ENCODE data around the gene MOGAT1.
"Not testable (repeated sequence)": the region's sequence is repeated elsewhere in the genome, so short reads cannot be mapped to it uniquely, and the experiment has no call there.

MOGAT1 gene

DNA sequence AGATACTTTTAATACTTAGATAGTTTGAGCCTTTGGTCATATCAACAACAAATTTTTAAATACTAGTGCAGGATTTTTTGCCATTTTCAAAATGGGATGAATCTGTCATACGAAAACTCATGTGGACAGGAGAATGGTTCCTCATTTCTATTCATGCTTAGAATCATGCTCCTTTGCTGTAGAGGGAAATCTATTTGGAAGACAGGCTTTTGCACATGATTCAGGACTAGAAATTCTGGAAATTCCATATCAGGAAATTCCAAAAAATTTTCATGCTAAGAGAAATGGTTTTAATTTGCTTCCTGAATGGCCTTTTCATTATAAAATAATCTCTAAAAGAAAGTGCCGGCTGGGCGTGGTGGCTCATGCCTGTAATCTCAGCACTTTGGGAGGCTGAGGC, 39.3 kb downstream of the MOGAT1 start:
- H3K4me1 ChIP-seq (ENCODE audit: insufficient read depth, low read length) = peaks cover 6% of the 10 kb centered on the region; the same call in 1 of the 2 replicates
- H3K9me3 ChIP-seq (ENCODE audit: control insufficient read depth, insufficient read depth, low read length) = no peaks in the 10 kb centered on the region
- H3K9ac ChIP-seq (ENCODE audit: low read depth, low read length) = no peak overlapping the region
- H3K36me3 ChIP-seq (ENCODE audit: insufficient read depth, low read length) = no peaks in the 10 kb centered on the region

DNA sequence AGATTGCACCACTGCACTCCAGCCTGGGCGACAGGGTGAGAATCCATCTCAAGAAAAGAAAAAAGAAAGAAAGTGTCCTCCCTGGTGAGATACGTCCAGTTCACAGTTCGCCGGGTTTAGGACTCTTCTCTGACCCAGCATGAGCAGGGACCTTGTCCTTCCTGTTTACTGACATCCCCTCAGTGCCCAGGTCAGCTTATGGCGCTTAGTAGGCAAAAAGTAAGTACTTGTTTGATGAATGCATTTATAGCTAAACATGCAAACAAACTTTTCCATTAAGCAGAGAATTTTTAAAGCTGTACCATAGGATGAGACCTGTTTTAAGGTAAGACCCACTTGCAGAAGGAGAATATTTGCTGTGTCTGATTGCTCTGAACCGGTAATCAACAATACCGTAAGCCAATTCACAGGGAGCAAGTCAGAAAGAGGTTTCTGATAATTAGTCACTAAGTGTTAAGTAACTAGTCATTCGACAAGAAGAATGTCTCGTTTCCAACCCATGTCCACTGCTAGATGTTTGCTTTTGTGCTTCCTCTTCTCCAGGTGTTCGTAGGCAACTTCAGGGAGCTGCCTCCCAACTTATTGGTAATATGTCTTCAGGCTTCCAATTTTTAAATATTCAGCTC, 40.0 kb downstream of the MOGAT1 start:
- no peaks in the 10 kb centered on the region for H3K9me3 ChIP-seq (ENCODE audit: control insufficient read depth, insufficient read depth, low read length)
- no peak overlapping the region for H3K9ac ChIP-seq (ENCODE audit: low read depth, low read length)
- no peaks in the 10 kb centered on the region for H3K36me3 ChIP-seq (ENCODE audit: insufficient read depth, low read length)
- H3K4me1 ChIP-seq (ENCODE audit: insufficient read depth, low read length) = peaks cover 6% of the 10 kb centered on the region; the same call in 1 of the 2 replicates

DNA sequence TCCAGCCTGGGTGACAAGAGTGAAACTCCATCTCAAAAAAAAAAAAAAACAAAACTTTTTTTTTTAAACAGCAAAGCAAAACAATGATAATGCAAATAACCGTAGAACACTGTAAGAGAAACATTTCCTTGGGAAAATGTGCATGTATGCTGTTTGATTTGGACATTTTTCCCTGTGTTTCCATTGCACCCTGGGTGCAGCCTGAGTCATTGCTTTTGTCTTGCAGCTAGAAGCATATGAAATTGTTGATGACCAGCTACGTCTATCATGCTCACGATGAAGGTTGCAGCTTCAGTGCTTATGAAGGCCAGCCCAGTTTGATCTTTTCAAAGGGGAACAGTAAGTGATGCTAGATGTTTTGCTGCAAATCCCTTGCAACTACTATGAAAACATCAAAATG, 41.5 kb downstream of the MOGAT1 start:
- Histone ChIP-seq H3K9me3 (ENCODE audit: control insufficient read depth, insufficient read depth, low read length) (no peaks in the 10 kb centered on the region), H3K4me1 (ENCODE audit: insufficient read depth, low read length) (peaks cover 6% of the 10 kb centered on the region; the same call in 1 of the 2 replicates), H3K36me3 (ENCODE audit: insufficient read depth, low read length) (no peaks in the 10 kb centered on the region), H3K9ac (ENCODE audit: low read depth, low read length) (no peak overlapping the region)

DNA sequence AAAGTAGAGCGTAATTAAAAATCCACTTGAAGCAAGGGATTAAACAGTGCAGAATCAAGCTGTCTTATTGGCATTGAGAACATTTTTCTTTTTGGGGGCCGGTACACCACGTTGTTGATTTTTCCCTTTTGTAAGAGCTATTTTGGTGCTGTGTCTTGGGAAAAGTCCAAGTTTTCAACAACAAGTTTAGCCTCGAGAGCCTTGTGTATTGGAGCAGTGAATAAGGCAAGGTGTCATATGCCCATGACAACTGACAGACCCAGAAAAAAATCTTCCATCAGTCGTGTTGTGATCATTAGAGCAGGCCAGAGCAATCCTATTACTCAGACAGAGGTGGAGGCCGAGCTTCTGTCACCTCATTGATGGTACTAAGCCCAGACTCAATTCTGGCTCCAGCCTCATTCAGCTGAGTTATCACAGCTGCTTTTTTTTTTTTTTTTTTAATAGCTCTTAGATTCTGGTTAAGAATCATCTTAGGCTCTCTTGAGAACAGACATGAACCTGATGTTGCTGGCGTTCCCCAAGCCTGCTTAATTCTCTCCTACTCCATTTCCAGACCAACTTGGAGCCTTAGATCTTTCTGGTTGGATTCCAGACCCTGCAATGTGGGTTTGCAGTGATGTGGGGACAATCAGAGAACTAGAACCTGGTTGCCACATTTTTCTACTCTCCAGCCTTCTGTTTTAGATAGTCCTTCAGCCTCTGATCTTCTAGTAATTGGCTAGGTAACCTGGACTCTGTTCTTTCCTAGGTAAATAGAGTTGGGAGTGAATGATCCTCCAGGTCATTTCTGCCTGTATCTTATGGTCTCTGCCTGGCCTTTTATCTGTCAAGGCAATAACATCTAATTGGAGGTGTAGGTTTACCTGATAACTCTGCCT, 43.1 kb downstream of the MOGAT1 start:
- Histone ChIP-seq H3K9me3 (ENCODE audit: control insufficient read depth, insufficient read depth, low read length) (peaks cover 2% of the 10 kb centered on the region; the same call in 1 of the 2 replicates), H3K9ac (ENCODE audit: low read depth, low read length) (no peak overlapping the region), H3K36me3 (ENCODE audit: insufficient read depth, low read length) (no peaks in the 10 kb centered on the region), H3K4me1 (ENCODE audit: insufficient read depth, low read length) (no peaks in the 10 kb centered on the region; the same call in 1 of the 2 replicates)

DNA sequence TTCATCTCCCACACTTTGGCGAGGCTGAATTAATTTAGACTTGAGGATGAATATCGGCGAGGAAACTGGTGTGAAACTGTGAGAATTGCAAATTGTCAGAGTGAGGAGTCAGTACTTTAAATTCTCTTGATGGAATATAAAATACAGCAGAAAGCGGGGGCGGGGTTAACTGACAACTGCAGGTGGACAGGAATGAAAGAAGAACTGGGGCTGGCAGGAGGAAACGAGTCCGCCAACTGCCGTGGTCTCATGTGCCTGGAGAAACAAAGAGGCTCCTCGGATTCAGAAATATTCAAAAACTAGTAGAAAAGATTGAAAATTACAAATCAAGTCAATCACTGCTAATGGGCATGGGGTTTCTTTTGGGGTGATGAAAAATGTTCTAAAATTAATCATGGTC, 44.3 kb downstream of the MOGAT1 start:
- Histone ChIP-seq H3K36me3 (ENCODE audit: insufficient read depth, low read length) (no peaks in the 10 kb centered on the region), H3K9ac (ENCODE audit: low read depth, low read length) (no peak overlapping the region), H3K9me3 (ENCODE audit: control insufficient read depth, insufficient read depth, low read length) (peaks cover 4% of the 10 kb centered on the region), H3K4me1 (ENCODE audit: insufficient read depth, low read length) (no peaks in the 10 kb centered on the region; the same call in 1 of the 2 replicates)

DNA sequence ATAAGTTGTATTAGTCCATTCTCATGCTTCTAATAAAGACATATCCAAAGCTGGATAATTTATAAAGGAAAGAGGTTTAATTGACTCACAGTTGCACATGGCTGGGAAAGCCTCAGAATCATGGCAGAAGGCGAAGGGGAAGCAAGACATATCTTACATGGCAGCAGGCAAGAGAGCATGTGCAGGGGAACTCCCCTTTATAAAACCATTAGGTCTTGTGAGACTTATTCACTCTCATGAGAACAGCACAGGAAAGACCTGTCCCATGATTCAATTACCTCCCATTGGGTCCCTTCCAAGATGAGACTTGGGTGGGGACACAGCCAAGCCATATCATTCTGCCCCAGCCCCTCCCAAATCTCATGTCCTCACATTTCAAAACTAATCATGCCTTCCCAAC, 48.3 kb downstream of the MOGAT1 start:
- not testable (repeated sequence) for H3K36me3 ChIP-seq (ENCODE audit: insufficient read depth, low read length); H3K9me3 ChIP-seq (ENCODE audit: control insufficient read depth, insufficient read depth, low read length); H3K4me1 ChIP-seq (ENCODE audit: insufficient read depth, low read length); H3K9ac ChIP-seq (ENCODE audit: low read depth, low read length)

DNA sequence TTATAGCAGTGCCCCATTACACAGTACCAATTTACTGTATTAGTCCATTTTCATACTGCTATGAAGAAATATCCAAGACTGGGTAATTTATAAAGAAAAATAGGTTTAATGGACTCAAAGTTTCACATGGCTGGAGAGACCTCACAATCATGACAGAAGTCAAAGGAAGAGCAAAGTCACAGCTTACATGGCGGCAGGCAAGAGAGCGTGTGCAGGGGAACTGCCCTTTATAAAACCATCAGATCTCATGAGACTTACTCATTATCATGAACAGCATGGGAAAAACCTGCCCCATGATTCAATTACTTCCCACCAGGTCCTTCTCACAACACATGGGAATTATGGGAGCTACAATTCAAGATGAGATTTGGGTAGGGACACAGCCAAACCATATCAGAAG, 50.1 kb downstream of the MOGAT1 start:
- not testable (repeated sequence) for H3K4me1 ChIP-seq (ENCODE audit: insufficient read depth, low read length); H3K9ac ChIP-seq (ENCODE audit: low read depth, low read length); H3K9me3 ChIP-seq (ENCODE audit: control insufficient read depth, insufficient read depth, low read length); H3K36me3 ChIP-seq (ENCODE audit: insufficient read depth, low read length)

DNA sequence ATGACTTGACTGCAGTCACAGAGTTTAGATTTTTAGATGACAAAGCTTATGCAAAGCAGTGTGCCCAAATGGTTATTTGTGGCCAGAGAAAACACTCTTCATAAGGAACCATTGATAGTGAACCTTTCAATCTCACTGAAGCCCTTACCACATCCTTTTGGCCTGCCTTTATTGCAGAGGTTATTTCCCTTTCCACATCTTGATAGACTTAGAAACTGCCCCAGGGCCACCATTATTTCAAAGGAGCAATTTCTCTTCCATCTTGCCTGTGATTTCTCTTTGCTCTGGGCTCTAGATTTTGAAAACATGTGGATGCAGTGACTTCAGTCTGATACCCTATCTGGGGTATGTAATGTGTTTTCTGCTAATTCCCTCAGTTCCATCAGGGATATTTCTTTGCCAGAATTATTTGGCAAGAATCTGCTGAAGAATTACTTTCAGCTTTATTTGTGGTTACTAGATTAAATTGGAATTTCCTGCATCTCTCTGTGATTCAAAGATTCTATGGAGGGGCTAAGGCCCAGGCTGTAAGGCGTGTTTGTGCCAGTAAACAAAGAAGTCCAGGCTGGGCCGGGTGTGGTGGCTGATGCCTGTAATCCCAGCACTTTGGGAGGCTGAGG, 51.0 kb downstream of the MOGAT1 start:
- Histone ChIP-seq H3K4me1 (ENCODE audit: insufficient read depth, low read length) (no peaks in the 10 kb centered on the region), H3K9ac (ENCODE audit: low read depth, low read length) (no peak overlapping the region), H3K36me3 (ENCODE audit: insufficient read depth, low read length) (no peaks in the 10 kb centered on the region), H3K9me3 (ENCODE audit: control insufficient read depth, insufficient read depth, low read length) (peaks cover 7% of the 10 kb centered on the region)

DNA sequence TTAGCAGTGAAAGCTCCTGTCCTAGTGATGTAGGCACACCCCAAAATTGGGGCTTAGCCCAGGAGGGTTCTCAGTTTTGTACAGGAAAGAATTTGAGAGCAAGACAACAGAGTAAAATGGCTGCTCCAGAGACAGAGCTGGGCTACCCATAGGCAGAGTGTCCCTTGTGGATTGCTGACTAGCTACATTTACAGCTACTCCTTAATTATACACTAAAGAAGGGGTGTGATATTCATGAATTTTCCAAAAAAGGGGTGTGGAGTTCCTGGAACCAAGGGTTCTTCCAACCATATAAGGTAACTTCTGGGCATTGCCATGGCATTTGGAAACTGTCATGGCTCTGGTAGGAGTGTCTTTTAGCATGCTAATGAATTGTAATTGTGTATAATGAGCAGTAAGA, 52.8 kb downstream of the MOGAT1 start:
- no peaks in the 10 kb centered on the region for H3K4me1 ChIP-seq (ENCODE audit: insufficient read depth, low read length)
- no peak overlapping the region for H3K9ac ChIP-seq (ENCODE audit: low read depth, low read length)
- peaks cover 6% of the 10 kb centered on the region for H3K9me3 ChIP-seq (ENCODE audit: control insufficient read depth, insufficient read depth, low read length)
- no peaks in the 10 kb centered on the region for H3K36me3 ChIP-seq (ENCODE audit: insufficient read depth, low read length)

DNA sequence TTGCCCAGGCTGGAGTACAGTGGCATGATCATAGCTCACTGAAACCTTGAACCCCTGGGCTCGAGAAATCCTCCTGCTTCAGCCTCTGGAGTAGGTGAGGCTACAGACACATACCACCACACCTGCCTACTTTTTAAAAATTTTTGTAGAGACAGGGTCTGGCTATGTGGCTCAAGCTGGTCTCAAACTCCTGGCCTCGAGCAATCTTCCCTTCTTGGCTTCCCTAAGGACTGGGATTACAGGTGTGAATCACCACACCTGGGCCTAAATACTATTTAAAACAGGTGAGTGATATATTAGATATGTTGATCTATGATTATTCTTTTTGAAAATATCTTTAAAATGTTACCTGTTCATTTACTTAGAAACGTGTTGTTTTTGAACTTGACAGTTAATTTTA, 57.2 kb downstream of the MOGAT1 start:
- H3K4me1 ChIP-seq (ENCODE audit: insufficient read depth, low read length) = 0 out of 2 replicates have a peak, but pooled peaks cover 3% of the 10 kb centered on the region
- no peaks in the 10 kb centered on the region for H3K9me3 ChIP-seq (ENCODE audit: control insufficient read depth, insufficient read depth, low read length)
- H3K36me3 ChIP-seq (ENCODE audit: insufficient read depth, low read length) = no peaks in the 10 kb centered on the region

DNA sequence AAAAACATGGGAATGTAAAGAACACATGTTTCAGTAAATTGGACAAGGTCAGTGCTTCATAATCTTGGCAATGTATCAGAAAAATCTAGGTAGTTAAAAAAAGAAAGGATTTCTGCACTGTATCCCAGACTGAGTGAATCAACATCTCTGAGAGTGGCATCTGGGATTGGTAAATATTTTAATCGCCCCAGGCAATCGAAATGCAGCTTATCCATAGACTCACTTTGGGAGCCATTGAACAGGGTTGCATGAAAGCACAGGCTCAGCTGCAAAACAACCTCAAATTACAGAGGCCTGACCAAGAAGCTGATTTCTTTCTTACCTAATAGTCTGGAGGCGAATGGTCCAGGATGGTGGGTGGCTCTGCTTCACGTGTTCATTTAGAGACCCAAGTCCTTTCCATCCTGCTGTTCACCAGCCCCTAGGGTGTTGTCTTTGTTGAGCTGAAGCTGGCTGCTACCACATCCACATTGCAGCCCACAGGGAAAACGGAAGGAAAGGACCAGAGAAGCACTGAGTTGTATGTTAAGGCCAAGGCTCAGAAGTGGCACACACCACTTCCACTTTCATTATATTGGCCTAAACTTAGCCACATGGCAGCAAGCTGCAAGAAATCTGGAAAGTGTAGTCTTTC, 59.0 kb downstream of the MOGAT1 start:
- Histone ChIP-seq H3K9ac (ENCODE audit: low read depth, low read length) (no peak overlapping the region), H3K4me1 (ENCODE audit: insufficient read depth, low read length) (0 out of 2 replicates have a peak, but pooled peaks cover 3% of the 10 kb centered on the region), H3K9me3 (ENCODE audit: control insufficient read depth, insufficient read depth, low read length) (no peaks in the 10 kb centered on the region), H3K36me3 (ENCODE audit: insufficient read depth, low read length) (no peaks in the 10 kb centered on the region)

More for the DNA sequence above, 57.2 kb downstream of the MOGAT1 start:
- H3K9ac ChIP-seq (ENCODE audit: low read depth, low read length) = no peak overlapping the region

DNA sequence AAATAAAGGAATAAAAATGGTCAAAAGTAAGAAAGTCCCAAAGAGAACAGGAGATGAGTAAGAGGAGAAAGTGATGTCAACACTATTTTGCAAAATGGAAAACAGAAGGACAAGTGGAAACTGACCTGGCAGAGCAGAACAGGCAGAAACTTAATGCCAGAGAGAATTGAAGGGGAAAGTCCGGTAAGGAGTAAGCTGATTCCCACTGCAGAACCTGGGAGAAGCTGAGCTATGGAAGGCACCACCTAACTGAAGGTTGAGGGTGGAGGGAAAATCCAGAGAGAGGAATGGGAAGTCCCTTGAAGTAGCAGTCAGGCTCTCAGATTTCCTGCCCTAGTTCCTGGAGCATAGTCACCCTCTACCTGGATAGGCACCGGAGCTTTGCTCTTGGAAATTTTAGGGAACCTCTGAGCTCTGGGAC, 59.8 kb downstream of the MOGAT1 start:
- Histone ChIP-seq H3K4me1 (ENCODE audit: insufficient read depth, low read length) (0 out of 2 replicates have a peak, but pooled peaks cover 3% of the 10 kb centered on the region), H3K36me3 (ENCODE audit: insufficient read depth, low read length) (no peaks in the 10 kb centered on the region), H3K9me3 (ENCODE audit: control insufficient read depth, insufficient read depth, low read length) (no peaks in the 10 kb centered on the region), H3K9ac (ENCODE audit: low read depth, low read length) (no peak overlapping the region)

DNA sequence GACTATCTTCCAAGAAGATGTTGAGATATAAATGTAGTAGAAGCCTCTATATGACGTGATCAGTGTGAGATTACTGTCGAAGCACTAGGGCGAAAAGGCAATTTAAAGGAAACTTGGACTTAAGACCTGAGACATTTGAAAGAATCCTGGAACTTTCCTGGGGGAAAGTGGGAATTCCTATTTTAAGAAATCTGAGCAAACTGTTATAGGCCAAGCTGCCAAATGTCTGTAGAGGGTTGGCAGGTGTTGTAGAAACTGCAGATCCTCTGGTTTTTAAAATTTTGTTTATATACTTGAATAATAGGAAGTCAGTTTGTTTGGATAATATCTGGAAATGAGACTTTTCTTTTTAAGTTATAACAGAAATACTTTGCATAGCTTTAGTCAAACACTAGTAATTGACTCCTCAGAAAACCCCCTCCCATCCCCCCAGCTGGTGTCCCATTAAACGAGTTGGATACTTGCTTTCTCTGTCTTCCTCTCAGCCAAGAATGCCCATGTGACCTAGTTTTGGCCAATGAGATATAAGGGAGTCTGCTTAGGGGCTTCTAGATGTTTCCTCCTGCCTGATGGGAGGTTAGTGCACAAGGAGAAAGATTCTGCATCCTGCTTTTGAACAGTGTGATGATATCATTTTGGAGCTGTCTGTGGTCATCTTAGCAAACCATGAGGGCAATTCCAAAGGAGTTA, 61.2 kb downstream of the MOGAT1 start:
- no peak overlapping the region for H3K9ac ChIP-seq (ENCODE audit: low read depth, low read length)
- H3K36me3 ChIP-seq (ENCODE audit: insufficient read depth, low read length) = no peaks in the 10 kb centered on the region
- 0 out of 2 replicates have a peak, but pooled peaks cover 3% of the 10 kb centered on the region for H3K4me1 ChIP-seq (ENCODE audit: insufficient read depth, low read length)
- no peaks in the 10 kb centered on the region for H3K9me3 ChIP-seq (ENCODE audit: control insufficient read depth, insufficient read depth, low read length)

DNA sequence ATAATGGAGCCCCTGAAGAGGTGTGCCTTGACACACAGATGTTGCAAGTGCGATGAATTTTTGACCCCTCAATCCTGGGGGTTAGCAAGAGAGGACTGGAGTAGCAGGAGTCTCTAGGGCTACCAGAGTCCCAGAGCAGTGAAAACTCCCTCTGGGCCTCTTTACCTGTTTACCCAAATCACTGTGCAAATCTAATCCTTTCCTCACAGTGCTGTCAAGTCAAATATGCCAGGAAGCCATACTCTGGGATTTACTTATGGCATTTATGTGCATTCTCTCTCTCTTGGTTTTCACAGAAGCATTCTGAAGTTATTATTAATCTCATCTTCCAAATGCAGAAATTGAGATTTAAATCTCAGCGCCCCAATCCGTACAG, 62.0 kb downstream of the MOGAT1 start:
- Histone ChIP-seq H3K36me3 (ENCODE audit: insufficient read depth, low read length) (no peaks in the 10 kb centered on the region), H3K4me1 (ENCODE audit: insufficient read depth, low read length) (0 out of 2 replicates have a peak, but pooled peaks cover 3% of the 10 kb centered on the region), H3K9me3 (ENCODE audit: control insufficient read depth, insufficient read depth, low read length) (no peaks in the 10 kb centered on the region), H3K9ac (ENCODE audit: low read depth, low read length) (no peak overlapping the region)
